Liver (tissue), 9 donors: ENCODE measurements around the gene ZNF839. TPM values are rescaled to one million over a fixed set of nuclear protein-coding genes. Genes with fewer than 3 reads are reported as not detected.

Source experiments
- DNase-seq: peaks from one replicate; pipeline ENCODE4 v3.0.0-alpha.2; 2017; ENCODE audit warnings: low spot score
- H3K27ac ChIP-seq, 2 donors: one replicate each; pipeline ENCODE4 v1.7.0; 2013; ENCODE audit warnings: inconsistent platforms in 2 of 2, low read length in 2 of 2, control low read depth in 1 of 2, low read depth in 1 of 2, mild to moderate bottlenecking in 1 of 2
- H3K27me3 ChIP-seq, 4 donors: one replicate each; pipeline versions ENCODE4 v1.6.1 to v1.7.0; 2013; ENCODE audit warnings: low read length in 3 of 4, inconsistent platforms in 1 of 4, mild to moderate bottlenecking in 1 of 4, moderate library complexity in 1 of 4; ENCODE audit not compliant: control insufficient read depth in 4 of 4, insufficient read depth in 4 of 4
- H3K36me3 ChIP-seq, 4 donors: one replicate each; pipeline versions ENCODE4 v1.6.1 to v1.7.0; 2013; ENCODE audit warnings: low read length in 3 of 4, mild to moderate bottlenecking in 3 of 4, low read depth in 1 of 4, moderate library complexity in 1 of 4; ENCODE audit not compliant: control insufficient read depth in 4 of 4, insufficient read depth in 3 of 4
- H3K4me1 ChIP-seq, 4 donors: one replicate each; pipeline versions ENCODE4 v1.6.1 to v1.7.0; 2013; ENCODE audit warnings: low read length in 3 of 4, mild to moderate bottlenecking in 3 of 4, moderate library complexity in 1 of 4; ENCODE audit not compliant: control insufficient read depth in 4 of 4, insufficient read depth in 4 of 4
- H3K4me3 ChIP-seq, 3 donors: one replicate each; pipeline versions ENCODE4 v1.6.1 to v1.7.0; 2013; ENCODE audit warnings: low read length in 3 of 3, control low read depth in 1 of 3, low read depth in 1 of 3, mild to moderate bottlenecking in 1 of 3
- H3K9ac ChIP-seq, 2 donors: one replicate each; pipeline ENCODE4 v1.7.0; 2013; ENCODE audit warnings: low read length in 2 of 2, mild to moderate bottlenecking in 2 of 2, moderate library complexity in 2 of 2, control low read depth in 1 of 2, low read depth in 1 of 2
- H3K9me3 ChIP-seq, 4 donors: one replicate each; pipeline versions ENCODE4 v1.6.1 to v1.7.0; 2013; ENCODE audit warnings: low read length in 3 of 4; ENCODE audit not compliant: control insufficient read depth in 4 of 4
- ATF3 ChIP-seq: IDR thresholded peaks from 2 replicates; pipeline ENCODE4 v1.6.1; 2016; ENCODE audit warnings: antibody characterized with exemption
- CTCF ChIP-seq: fragments of 150-350 bp; IDR thresholded peaks from 2 replicates; pipeline ENCODE4 v1.5.1; 2017; ENCODE audit warnings: improper control_type of control experiment, low read depth, low read length; ENCODE audit not compliant: missing input control
- EGR1 ChIP-seq, 2 donors: IDR thresholded peaks; 2 replicates each; pipeline ENCODE4 v1.6.1; 2016 to 2018; ENCODE audit warnings: antibody characterized with exemption in 2 of 2, low read depth in 2 of 2
- FOXA1 ChIP-seq: IDR thresholded peaks from 2 replicates; pipeline ENCODE4 v1.6.1; 2016; ENCODE audit warnings: antibody characterized with exemption
- FOXA2 ChIP-seq: IDR thresholded peaks from 2 replicates; pipeline ENCODE4 v1.6.1; 2016; ENCODE audit warnings: antibody characterized with exemption
- GABPA ChIP-seq, 2 donors: IDR thresholded peaks in 1 of 2; conservative IDR thresholded peaks in 1 of 2; 2 replicates each; pipeline ENCODE4 v1.6.1; 2016; ENCODE audit warnings: antibody characterized with exemption in 2 of 2, mild to moderate bottlenecking in 1 of 2, moderate library complexity in 1 of 2
- HNF4A ChIP-seq, 2 donors: conservative IDR thresholded peaks; 2 replicates each; pipeline ENCODE4 v1.6.1; 2016; ENCODE audit warnings: antibody characterized with exemption in 2 of 2, mild to moderate bottlenecking in 2 of 2
- HNF4G ChIP-seq: IDR thresholded peaks from 2 replicates; pipeline ENCODE4 v1.6.1; 2016; ENCODE audit warnings: antibody characterized with exemption
- JUND ChIP-seq, 2 donors: IDR thresholded peaks; 2 replicates each; pipeline ENCODE4 v1.6.1; 2016; ENCODE audit warnings: antibody characterized with exemption in 2 of 2
- MAX ChIP-seq: IDR thresholded peaks from 2 replicates; pipeline ENCODE4 v1.6.1; 2016; ENCODE audit warnings: antibody characterized with exemption
- NR2F2 ChIP-seq: IDR thresholded peaks from 2 replicates; pipeline ENCODE4 v1.6.1; 2016; ENCODE audit warnings: antibody characterized with exemption
- RAD21 ChIP-seq, 2 donors: IDR thresholded peaks; 2 replicates each; pipeline ENCODE4 v1.6.1; 2016; ENCODE audit warnings: antibody characterized with exemption in 2 of 2, mild to moderate bottlenecking in 2 of 2
- REST ChIP-seq: IDR thresholded peaks from 2 replicates; pipeline ENCODE4 v1.6.1; 2016; ENCODE audit warnings: antibody characterized with exemption, mild to moderate bottlenecking
- RXRA ChIP-seq, 2 donors: IDR thresholded peaks; 2 replicates each; pipeline ENCODE4 v1.6.1; 2017 to 2018; ENCODE audit warnings: antibody characterized with exemption in 2 of 2, mild to moderate bottlenecking in 1 of 2
- SP1 ChIP-seq: IDR thresholded peaks from 2 replicates; pipeline ENCODE4 v1.6.1; 2018; ENCODE audit warnings: antibody characterized with exemption, mild to moderate bottlenecking
- TAF1 ChIP-seq: conservative IDR thresholded peaks from 2 replicates; pipeline ENCODE4 v1.6.1; 2016; ENCODE audit warnings: antibody characterized with exemption, mild to moderate bottlenecking
- YY1 ChIP-seq: IDR thresholded peaks from 2 replicates; pipeline ENCODE4 v1.6.1; 2016; ENCODE audit warnings: antibody characterized with exemption, mild to moderate bottlenecking
- ZBTB33 ChIP-seq: IDR thresholded peaks from 2 replicates; pipeline ENCODE4 v1.6.1; 2016; ENCODE audit warnings: antibody characterized with exemption
- WGBS: extraction: QIAGEN DNeasy Blood & Tissue Kit; methylation state at CpG from one replicate; pipeline ENCODE4 v1.1.7; 2013; 5-methylcytosine and 5-hydroxymethylcytosine counted together
- polyA plus RNA-seq, 2 donors: library from polyadenylated mRNA; stranded (reverse) in 1 of 2; unstranded in 1 of 2; fragments of 200-250 nt in 1 of 2; fragments of >200 nt in 1 of 2; fragmentation: Nextera tagmentation in 1 of 2; extraction: Ambion mirVana in 1 of 2; gene quantifications; one replicate each; pipeline versions ENCODE4 v1.2.1 to v1.2.3, GENCODE V29; 2013 to 2015
- total RNA-seq, 2 donors: library from RNA; depleted of rRNA; stranded (reverse); fragments of >200 nt; gene quantifications; one replicate each; pipeline ENCODE4 v1.2.3, GENCODE V29; 2014
- donor health status: healthy.
- donor health status: healthy.
- donor health status: healthy.
- donor health status: healthy.
- donor health status: healthy.

The ZNF839 gene
- total and polyA plus RNA-seq, 4 donors, result 3.1 to 5.6 (median 4.3) TPM

GRCh38 chr14:102363182-102363943 is 43.8 kb downstream of the ZNF839 start:
- DNase-seq, result peak; percentile 39
- TF ChIP-seq JUND (IDR thresholded peaks at IDR 0.05) (no peak), EGR1 (IDR thresholded peaks at IDR 0.05; ENCODE audit: low read depth in 2 of 2) (no peak), REST (no peak), FOXA1 (no peak), NR2F2 (no peak), TAF1 (no peak), FOXA2 (no peak), HNF4G (no peak), SP1 (no peak), MAX (no peak), ATF3 (no peak), YY1 (no peak), RAD21 (IDR thresholded peaks at IDR 0.05) (no peak), HNF4A (conservative IDR thresholded peaks at IDR 0.05) (no peak), ZBTB33 (no peak), GABPA (IDR thresholded peaks at IDR 0.05 in 1 of 2, conservative IDR thresholded peaks at IDR 0.05 in 1 of 2) (no peak), CTCF (no peak), RXRA (IDR thresholded peaks at IDR 0.05) (no peak)
- H3K36me3 ChIP-seq, result peaks cover 0 to 5% (median 1%) of the 10 kb centered on the region in 4 donors
- peaks cover 6 to 19% (median 16%) of the 10 kb centered on the region in 4 donors for H3K4me1 ChIP-seq
- H3K9me3 ChIP-seq, result no peaks in the 10 kb centered on the region
- peak overlapping the region; percentile 66 to 76 for H3K9ac ChIP-seq
- H3K4me3 ChIP-seq, result peak overlapping the region; percentile 78 to 97 (median 78)
- WGBS, result 4% methylated on average over 53 of the region's 53 CpGs
- H3K27ac ChIP-seq, result peak overlapping the region; percentile 88 to 89
- H3K27me3 ChIP-seq, result no peaks in the 10 kb centered on the region
